PFSK-1 (cell line): ENCODE measurements around the gene RRAGB.

Experiments used
- FOXP2 ChIP-seq: optimal IDR thresholded peaks from 2 replicates; pipeline ENCODE3; 2011; ENCODE audit warnings: borderline replicate concordance, control low read depth, inconsistent platforms; ENCODE audit not compliant: insufficient read depth; ENCODE audit errors: extremely low read length, extremely low read depth
- POLR2AphosphoS5 ChIP-seq: IDR thresholded peaks from 2 replicates; pipeline ENCODE4 v1.6.1; 2012; ENCODE audit warnings: low read depth, mild to moderate bottlenecking, control low read depth, low read length, moderate library complexity
- SIN3A ChIP-seq: IDR thresholded peaks from 2 replicates; pipeline ENCODE4 v1.6.1; 2012; ENCODE audit warnings: mild to moderate bottlenecking, low read length, moderate library complexity, borderline replicate concordance; ENCODE audit not compliant: insufficient read depth
- TAF1 ChIP-seq: IDR thresholded peaks from 2 replicates; pipeline ENCODE4 v1.6.1; 2012; ENCODE audit warnings: low read length, control low read depth, borderline replicate concordance; ENCODE audit not compliant: insufficient read depth
- TF ChIP-seq, protein P1 (sequence below), 2 experiments: IDR thresholded peaks; 2 replicates each; pipeline versions ENCODE4 v1.6.1 to v1.8.0; 2011 to 2012; ENCODE audit warnings: low read depth in 2 of 2, low read length in 2 of 2, control low read depth in 1 of 2, inconsistent platforms in 1 of 2, mild to moderate bottlenecking in 1 of 2, moderate library complexity in 1 of 2; ENCODE audit not compliant: insufficient read depth in 1 of 2

DNA sequence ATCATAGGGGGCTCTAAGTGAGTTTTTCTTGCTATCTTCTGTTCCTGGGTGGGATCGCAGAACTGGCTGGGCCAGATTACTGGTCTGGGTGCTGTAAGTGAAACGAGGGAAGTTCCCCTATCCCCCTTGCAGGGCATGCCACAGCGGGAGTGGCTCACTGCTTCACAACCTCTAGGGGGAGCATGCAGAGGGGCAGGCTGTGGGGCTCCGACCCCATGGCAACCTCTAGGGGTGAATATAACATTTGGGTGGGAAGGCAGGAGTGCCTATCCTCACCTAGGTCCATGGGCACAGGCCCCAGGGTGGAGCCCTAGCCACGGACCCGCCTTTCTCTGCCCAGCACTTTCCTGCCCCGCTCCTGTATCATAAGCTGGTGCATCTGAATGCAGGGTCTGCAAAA lies 1.7 kb upstream of the RRAGB start:
- TF ChIP-seq, protein P1, sequence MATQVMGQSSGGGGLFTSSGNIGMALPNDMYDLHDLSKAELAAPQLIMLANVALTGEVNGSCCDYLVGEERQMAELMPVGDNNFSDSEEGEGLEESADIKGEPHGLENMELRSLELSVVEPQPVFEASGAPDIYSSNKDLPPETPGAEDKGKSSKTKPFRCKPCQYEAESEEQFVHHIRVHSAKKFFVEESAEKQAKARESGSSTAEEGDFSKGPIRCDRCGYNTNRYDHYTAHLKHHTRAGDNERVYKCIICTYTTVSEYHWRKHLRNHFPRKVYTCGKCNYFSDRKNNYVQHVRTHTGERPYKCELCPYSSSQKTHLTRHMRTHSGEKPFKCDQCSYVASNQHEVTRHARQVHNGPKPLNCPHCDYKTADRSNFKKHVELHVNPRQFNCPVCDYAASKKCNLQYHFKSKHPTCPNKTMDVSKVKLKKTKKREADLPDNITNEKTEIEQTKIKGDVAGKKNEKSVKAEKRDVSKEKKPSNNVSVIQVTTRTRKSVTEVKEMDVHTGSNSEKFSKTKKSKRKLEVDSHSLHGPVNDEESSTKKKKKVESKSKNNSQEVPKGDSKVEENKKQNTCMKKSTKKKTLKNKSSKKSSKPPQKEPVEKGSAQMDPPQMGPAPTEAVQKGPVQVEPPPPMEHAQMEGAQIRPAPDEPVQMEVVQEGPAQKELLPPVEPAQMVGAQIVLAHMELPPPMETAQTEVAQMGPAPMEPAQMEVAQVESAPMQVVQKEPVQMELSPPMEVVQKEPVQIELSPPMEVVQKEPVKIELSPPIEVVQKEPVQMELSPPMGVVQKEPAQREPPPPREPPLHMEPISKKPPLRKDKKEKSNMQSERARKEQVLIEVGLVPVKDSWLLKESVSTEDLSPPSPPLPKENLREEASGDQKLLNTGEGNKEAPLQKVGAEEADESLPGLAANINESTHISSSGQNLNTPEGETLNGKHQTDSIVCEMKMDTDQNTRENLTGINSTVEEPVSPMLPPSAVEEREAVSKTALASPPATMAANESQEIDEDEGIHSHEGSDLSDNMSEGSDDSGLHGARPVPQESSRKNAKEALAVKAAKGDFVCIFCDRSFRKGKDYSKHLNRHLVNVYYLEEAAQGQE (IDR thresholded peaks at IDR 0.05; ENCODE audit: insufficient read depth in 1 of 2, low read depth in 2 of 2, low read length in 2 of 2): no peak
- TF ChIP-seq POLR2AphosphoS5 (no peak), TAF1 (no peak), SIN3A (no peak), FOXP2 (no peak)
